22Rv1 (cell line): ENCODE results near the gene UTS2R.

Experiments
- CTCF ChIP-seq: fragments of 450-650 bp; IDR thresholded peaks from 2 replicates; pipeline ENCODE4 v1.5.1; 2017; ENCODE audit warnings: mild to moderate bottlenecking
- ZFX ChIP-seq: fragments of 450-650 bp; IDR thresholded peaks from 2 replicates; pipeline ENCODE4 v1.6.1; 2017; ENCODE audit warnings: antibody characterized with exemption, borderline replicate concordance

DNA sequence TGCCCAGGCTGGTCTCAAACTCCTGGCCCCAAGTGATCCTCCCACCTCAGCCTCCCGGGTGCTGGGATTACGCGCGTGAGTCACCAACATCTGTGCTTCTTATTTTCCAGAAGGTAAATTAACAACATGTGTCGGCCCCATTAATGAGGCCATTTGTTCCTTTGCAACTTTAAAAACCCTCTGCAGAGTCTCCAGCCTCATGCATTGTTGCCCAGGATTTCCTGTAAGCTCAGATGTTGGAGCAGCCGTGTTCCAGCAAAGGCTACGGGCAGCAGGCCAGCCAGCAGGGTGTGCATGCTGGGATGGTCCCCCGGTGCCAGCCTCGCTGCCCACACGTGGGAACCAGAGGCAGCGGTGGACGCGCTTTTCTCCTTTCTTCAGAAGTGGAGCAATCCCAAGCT lies 27.5 kb downstream of the UTS2R start:
- TF ChIP-seq CTCF: no peak
- no peak for TF ChIP-seq ZFX
